ENCODE results near the gene RIC1.

DNA sequence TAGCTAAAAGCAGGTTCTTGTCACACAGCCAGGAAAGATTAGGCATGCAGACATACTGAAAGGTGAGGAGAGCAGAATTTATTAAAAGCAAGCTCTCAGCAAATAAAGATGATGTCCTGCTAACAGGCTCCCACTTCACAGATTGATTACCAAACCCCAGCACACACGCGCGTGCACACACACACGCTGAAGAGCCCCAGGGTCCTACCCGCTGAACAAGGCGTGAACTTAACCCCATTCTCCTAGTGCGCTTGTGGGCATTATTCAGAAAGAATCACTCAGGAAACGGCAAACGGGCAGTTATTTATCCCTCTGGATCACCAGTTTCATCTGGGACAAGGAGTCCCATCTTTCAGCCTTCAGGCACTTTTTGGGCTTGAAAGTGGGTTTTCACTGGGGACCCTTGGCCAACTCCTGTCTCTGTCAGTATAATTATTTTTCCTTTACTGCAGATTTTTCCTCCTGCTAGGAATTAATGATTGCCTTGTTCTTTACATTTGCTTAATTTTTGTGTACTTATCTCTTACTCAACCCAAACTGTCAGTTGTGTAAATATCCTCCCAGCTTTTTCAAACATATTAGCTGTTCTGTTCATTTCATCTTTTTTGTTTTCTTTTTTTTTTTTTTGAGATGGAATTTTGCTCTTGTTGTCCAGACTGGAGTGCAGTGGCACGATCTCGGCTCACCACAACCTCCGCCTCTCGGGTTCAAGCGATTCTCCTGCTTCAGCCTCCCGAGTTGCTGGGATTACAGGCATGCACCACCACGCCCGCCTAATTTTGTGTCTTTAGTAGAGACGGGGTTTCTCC lies 92.6 kb downstream of the RIC1 start:
- TF ChIP-seq POLR2A (IDR thresholded peaks at IDR 0.05; ENCODE audit: control extremely low read depth in 1 of 2, low read depth in 2 of 2, low read length in 2 of 2): no peak
- TF ChIP-seq, protein P1, sequence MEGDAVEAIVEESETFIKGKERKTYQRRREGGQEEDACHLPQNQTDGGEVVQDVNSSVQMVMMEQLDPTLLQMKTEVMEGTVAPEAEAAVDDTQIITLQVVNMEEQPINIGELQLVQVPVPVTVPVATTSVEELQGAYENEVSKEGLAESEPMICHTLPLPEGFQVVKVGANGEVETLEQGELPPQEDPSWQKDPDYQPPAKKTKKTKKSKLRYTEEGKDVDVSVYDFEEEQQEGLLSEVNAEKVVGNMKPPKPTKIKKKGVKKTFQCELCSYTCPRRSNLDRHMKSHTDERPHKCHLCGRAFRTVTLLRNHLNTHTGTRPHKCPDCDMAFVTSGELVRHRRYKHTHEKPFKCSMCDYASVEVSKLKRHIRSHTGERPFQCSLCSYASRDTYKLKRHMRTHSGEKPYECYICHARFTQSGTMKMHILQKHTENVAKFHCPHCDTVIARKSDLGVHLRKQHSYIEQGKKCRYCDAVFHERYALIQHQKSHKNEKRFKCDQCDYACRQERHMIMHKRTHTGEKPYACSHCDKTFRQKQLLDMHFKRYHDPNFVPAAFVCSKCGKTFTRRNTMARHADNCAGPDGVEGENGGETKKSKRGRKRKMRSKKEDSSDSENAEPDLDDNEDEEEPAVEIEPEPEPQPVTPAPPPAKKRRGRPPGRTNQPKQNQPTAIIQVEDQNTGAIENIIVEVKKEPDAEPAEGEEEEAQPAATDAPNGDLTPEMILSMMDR (IDR thresholded peaks at IDR 0.05; ENCODE audit: control extremely low read depth in 1 of 3, insufficient read depth in 1 of 3, low read depth in 1 of 3, low read length in 3 of 3): no peak
- TF ChIP-seq NRF1 (IDR thresholded peaks at IDR 0.05; ENCODE audit: low read depth, low read length): no peak
- TF ChIP-seq, protein P2, sequence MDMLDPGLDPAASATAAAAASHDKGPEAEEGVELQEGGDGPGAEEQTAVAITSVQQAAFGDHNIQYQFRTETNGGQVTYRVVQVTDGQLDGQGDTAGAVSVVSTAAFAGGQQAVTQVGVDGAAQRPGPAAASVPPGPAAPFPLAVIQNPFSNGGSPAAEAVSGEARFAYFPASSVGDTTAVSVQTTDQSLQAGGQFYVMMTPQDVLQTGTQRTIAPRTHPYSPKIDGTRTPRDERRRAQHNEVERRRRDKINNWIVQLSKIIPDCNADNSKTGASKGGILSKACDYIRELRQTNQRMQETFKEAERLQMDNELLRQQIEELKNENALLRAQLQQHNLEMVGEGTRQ (IDR thresholded peaks at IDR 0.05; ENCODE audit: low read length): no peak
